HG02885 (cell line): ENCODE data around the gene TCF3.
A peak's percentile ranks its signal among the peaks of the same experiment; 100 is the strongest.
"Not testable (repeated sequence)": the region's sequence is repeated elsewhere in the genome, so short reads cannot be mapped to it uniquely, and the experiment has no call there.

Experiments used
- ATAC-seq: cut with Tn5 transposase; IDR thresholded peaks from one replicate; pipeline ENCODE4 v1.9.1; 2021; ENCODE audit warnings: mild to moderate bottlenecking; ENCODE audit not compliant: unreplicated experiment, poor library complexity

Gene TCF3

GRCh38 chr19:1652471-1653299 is at the start of gene TCF3:
TSS of gene TCF3 (minus strand) at chr19:1652615. CDS start at chr19:1650248, 2,367 bp downstream.
- peak; percentile 73 for ATAC-seq

- no peak for ATAC-seq
Observed at GRCh38 chr19:1700733-1701663, 48.6 kb upstream of the TCF3 start.

- ATAC-seq, result no peak
Observed at GRCh38 chr19:1699998-1700732, 47.8 kb upstream of the TCF3 start.

GRCh38 chr19:1699386-1699785 is 47.0 kb upstream of the TCF3 start:
- ATAC-seq, result no peak

- ATAC-seq, result no peak
Observed at GRCh38 chr19:1698636-1699035, 46.2 kb upstream of the TCF3 start.

GRCh38 chr19:1695481-1695880 is 43.1 kb upstream of the TCF3 start:
- not testable (repeated sequence) for ATAC-seq

- no peak for ATAC-seq
Observed at GRCh38 chr19:1691589-1692290, 39.3 kb upstream of the TCF3 start.

GRCh38 chr19:1690699-1691307 is 38.4 kb upstream of the TCF3 start:
- no peak for ATAC-seq

GRCh38 chr19:1685785-1686184 is 33.4 kb upstream of the TCF3 start:
- not testable (repeated sequence) for ATAC-seq

- no peak for ATAC-seq
Observed at GRCh38 chr19:1685046-1685445, 32.6 kb upstream of the TCF3 start.

- ATAC-seq, result no peak
Observed at GRCh38 chr19:1684573-1684912, 32.1 kb upstream of the TCF3 start.

- no peak for ATAC-seq
Observed at GRCh38 chr19:1683869-1684572, 31.6 kb upstream of the TCF3 start.

GRCh38 chr19:1680976-1681375 is 28.6 kb upstream of the TCF3 start:
- no peak for ATAC-seq

- no peak for ATAC-seq
Observed at GRCh38 chr19:1678073-1678472, 25.7 kb upstream of the TCF3 start.

- no peak for ATAC-seq
Observed at GRCh38 chr19:1676351-1677266, 24.2 kb upstream of the TCF3 start.

GRCh38 chr19:1675633-1676350 is 23.4 kb upstream of the TCF3 start:
- no peak for ATAC-seq

- ATAC-seq, result no peak
Observed at GRCh38 chr19:1674293-1674679, 21.9 kb upstream of the TCF3 start.
